PC-3 (cell line): ENCODE data around the gene DCAKD. TPM values are rescaled to one million over a fixed set of nuclear protein-coding genes. Genes with fewer than 3 reads are reported as not detected.
A peak's percentile ranks its signal among the peaks of the same experiment; 100 is the strongest.

Source experiments
- ATAC-seq: fragments of 200-7000 bp; cut with Tn5 transposase; 2 replicates; pipeline ENCODE4 v1.9.1; 2020; ENCODE audit warnings: mild to moderate bottlenecking, moderate library complexity
- BruUV-seq: library from RNA; stranded (reverse); fragments of 400-500 nt; replicated peaks from 2 replicates; lab custom pipeline; 2021; lab: Mats Ljungman, UMichigan
- CTCF ChIA-PET: fragments of 300-600 bp; sonication (Branson Sonifier 250); formaldehyde crosslinking; loops from one replicate; lab custom pipeline; 2022; ENCODE audit warnings: antibody characterized with exemption; lab: Charles Lee
- POLR2A ChIA-PET: fragments of 300-600 bp; sonication (Branson Sonifier 250); formaldehyde crosslinking; loops from one replicate; lab custom pipeline; 2022; ENCODE audit warnings: antibody characterized with exemption; ENCODE audit not compliant: unreplicated experiment; lab: Charles Lee
- DNase-seq: peaks from one replicate; pipeline ENCODE4 v3.0.0-alpha.2; 2015
- H2AFZ ChIP-seq: fragments of 300-600 bp; sonication (generic); 2 replicates; pipeline ENCODE4 v1.6.0; 2016; ENCODE audit warnings: antibody characterized with exemption, low read length
- H3F3A ChIP-seq: fragments of 300-600 bp; sonication (generic); one replicate; pipeline ENCODE4 v1.6.0; 2017; ENCODE audit warnings: antibody characterized with exemption, low read length, control low read depth, mild to moderate bottlenecking; ENCODE audit not compliant: unreplicated experiment
- H3K27ac ChIP-seq: fragments of 300-600 bp; sonication (generic); 2 replicates; pipeline ENCODE4 v1.5.1; 2016; ENCODE audit warnings: mild to moderate bottlenecking, low read length
- H3K27me3 ChIP-seq: fragments of 300-600 bp; sonication (generic); 2 replicates; pipeline ENCODE4 v1.6.1; 2016; ENCODE audit warnings: low read length, mixed read lengths
- H3K36me3 ChIP-seq: fragments of 300-600 bp; sonication (generic); 2 replicates; pipeline ENCODE4 v1.6.1; 2016; ENCODE audit warnings: low read depth, mixed run types, low read length, mixed read lengths
- H3K4me1 ChIP-seq: fragments of 300-600 bp; sonication (generic); 2 replicates; pipeline ENCODE4 v1.5.1; 2016; ENCODE audit warnings: low read length; ENCODE audit not compliant: insufficient read depth
- H3K4me2 ChIP-seq: fragments of 300-600 bp; sonication (generic); 2 replicates; pipeline ENCODE4 v1.6.0; 2016; ENCODE audit warnings: low read length
- H3K4me3 ChIP-seq: fragments of 300-600 bp; sonication (generic); 2 replicates; pipeline ENCODE4 v1.5.1; 2016; ENCODE audit warnings: mild to moderate bottlenecking, low read length, mixed read lengths
- H3K79me2 ChIP-seq: fragments of 300-600 bp; sonication (generic); 2 replicates; pipeline ENCODE4 v1.6.1; 2017; ENCODE audit warnings: low read length, mixed read lengths
- H3K9ac ChIP-seq: fragments of 300-600 bp; sonication (generic); 2 replicates; pipeline ENCODE4 v1.6.0; 2016; ENCODE audit warnings: mild to moderate bottlenecking, low read length
- H3K9me2 ChIP-seq: fragments of 300-600 bp; sonication (generic); replicated peaks from 2 replicates; pipeline ENCODE4 v1.6.1; 2016; ENCODE audit warnings: mixed run types, low read length, mixed read lengths
- H3K9me3 ChIP-seq: fragments of 300-600 bp; sonication (generic); 2 replicates; pipeline ENCODE4 v1.6.1; 2016; ENCODE audit warnings: low read length, mixed read lengths
- H4K20me1 ChIP-seq: fragments of 300-600 bp; sonication (generic); 2 replicates; pipeline ENCODE4 v1.6.1; 2016; ENCODE audit warnings: low read length, mixed read lengths
- EZH2 ChIP-seq: fragments of 300-600 bp; sonication (generic); IDR thresholded peaks from one replicate; pipeline ENCODE4 v1.6.1; 2017; ENCODE audit warnings: antibody characterized with exemption, mild to moderate bottlenecking, low read length; ENCODE audit not compliant: unreplicated experiment
- EZH2phosphoT487 ChIP-seq: fragments of 300-600 bp; sonication (generic); IDR thresholded peaks from 2 replicates; pipeline ENCODE4 v1.6.1; 2018; ENCODE audit warnings: mild to moderate bottlenecking, antibody characterized with exemption, low read length, borderline replicate concordance
- intact Hi-C: fragments of 100-400 bp; cut with micrococcal nuclease; formaldehyde crosslinking; loops from 2 replicates; pipeline ENCODE4 v1.9.0; 2023
- total RNA-seq: library from RNA; depleted of rRNA; stranded (reverse); fragments of >200 nt; gene quantifications from 2 replicates; pipeline ENCODE4 v1.2.3, GENCODE V29; 2014
- TF ChIP-seq, protein P1 (sequence below): fragments of 300-600 bp; sonication (generic); conservative IDR thresholded peaks from 2 replicates; pipeline ENCODE4 v1.5.1; 2017; ENCODE audit warnings: antibody characterized with exemption, low read depth, mild to moderate bottlenecking, low read length

DCAKD gene
- total RNA-seq, 1 experiment from 2014 or later: 56.2 TPM

DNA sequence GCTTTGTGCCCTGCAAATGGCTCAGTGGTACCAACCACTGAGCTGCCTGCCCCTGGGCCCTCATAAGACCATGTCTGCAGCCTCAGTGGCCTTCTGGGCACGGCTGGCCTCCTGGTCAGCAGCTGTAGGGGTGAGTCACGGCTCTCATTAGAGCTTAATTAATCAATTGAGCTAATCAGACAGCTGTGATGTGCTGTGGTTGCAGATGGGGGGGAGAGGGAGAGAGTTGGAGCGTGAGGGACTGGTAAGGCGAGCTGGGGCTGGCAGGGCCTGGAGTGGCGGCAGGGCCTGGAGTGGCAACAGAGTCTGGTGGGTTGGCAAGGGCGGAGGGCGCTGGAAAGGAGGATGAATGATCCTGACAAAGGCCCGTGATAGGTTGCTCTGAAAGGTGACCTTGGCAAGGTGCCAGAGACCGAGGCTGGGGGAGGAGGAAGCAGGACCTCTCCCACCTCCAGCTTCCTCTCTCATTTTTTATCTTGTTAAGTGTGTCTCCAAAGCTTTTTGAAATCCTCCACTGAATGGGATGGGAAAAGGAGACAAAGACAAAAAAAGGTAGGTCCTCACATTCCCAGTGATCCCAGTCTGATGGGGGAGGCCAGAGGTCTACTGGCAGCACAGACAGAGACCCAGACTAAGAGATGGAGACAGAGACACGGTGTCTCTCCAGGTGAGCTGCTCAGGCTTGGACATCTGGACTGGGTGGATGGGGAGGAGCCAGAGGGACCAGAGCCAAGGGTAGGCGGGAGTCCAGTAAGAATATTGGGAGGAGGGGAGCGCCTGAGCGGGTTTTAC, 41.6 kb downstream of the DCAKD start:
- ChIA-PET CTCF (interaction anchor here (0.5 kb wide), 1 partner anchor 24 kb away, joined by 7 read pairs; no protein-coding TSS in a partner anchor), POLR2A (no interaction called here)
- Histone ChIP-seq H4K20me1 (no peaks in the 10 kb centered on the region), H3K9ac (no peak overlapping the region), H3K4me1 (no peaks in the 10 kb centered on the region), H3K79me2 (no peaks in the 10 kb centered on the region), H3K4me2 (no peak overlapping the region), H3K9me2 (no peaks in the 10 kb centered on the region), H3K27me3 (no peaks in the 10 kb centered on the region), H3F3A (no peaks in the 10 kb centered on the region), H3K9me3 (no peaks in the 10 kb centered on the region), H3K27ac (no peak overlapping the region), H2AFZ (no peak overlapping the region), H3K36me3 (no peaks in the 10 kb centered on the region), H3K4me3 (no peak overlapping the region)
- ATAC-seq (no peak), DNase-seq (no peak)
- intact Hi-C loops: no loop called here
- TF ChIP-seq, protein P1, sequence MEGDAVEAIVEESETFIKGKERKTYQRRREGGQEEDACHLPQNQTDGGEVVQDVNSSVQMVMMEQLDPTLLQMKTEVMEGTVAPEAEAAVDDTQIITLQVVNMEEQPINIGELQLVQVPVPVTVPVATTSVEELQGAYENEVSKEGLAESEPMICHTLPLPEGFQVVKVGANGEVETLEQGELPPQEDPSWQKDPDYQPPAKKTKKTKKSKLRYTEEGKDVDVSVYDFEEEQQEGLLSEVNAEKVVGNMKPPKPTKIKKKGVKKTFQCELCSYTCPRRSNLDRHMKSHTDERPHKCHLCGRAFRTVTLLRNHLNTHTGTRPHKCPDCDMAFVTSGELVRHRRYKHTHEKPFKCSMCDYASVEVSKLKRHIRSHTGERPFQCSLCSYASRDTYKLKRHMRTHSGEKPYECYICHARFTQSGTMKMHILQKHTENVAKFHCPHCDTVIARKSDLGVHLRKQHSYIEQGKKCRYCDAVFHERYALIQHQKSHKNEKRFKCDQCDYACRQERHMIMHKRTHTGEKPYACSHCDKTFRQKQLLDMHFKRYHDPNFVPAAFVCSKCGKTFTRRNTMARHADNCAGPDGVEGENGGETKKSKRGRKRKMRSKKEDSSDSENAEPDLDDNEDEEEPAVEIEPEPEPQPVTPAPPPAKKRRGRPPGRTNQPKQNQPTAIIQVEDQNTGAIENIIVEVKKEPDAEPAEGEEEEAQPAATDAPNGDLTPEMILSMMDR: no peak
- TF ChIP-seq EZH2phosphoT487 (no peak), EZH2 (no peak)
- BruUV-seq: no TSS peak

DNA sequence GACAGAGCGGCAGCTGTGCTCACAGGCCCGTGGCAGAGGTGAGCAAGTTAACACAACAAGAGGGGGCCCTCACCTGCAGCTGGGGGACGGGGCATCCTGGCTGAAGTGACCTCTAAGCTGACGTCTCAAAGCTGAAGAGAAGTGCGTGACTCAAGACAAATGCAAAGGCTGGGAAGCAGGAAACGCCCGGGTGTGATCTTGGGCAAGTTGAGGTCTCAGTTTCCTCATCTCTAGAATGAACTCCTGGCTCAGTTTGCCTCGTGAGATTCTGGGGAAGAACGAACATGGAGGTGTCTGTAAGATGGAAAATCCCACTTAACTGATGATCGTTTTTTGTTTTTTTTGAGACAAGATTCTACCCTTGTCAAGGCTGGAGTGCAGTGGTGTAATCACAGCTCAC, 43.2 kb downstream of the DCAKD start:
- ATAC-seq (no peak), DNase-seq (no peak)
- Histone ChIP-seq H3K9ac (no peak overlapping the region), H4K20me1 (no peaks in the 10 kb centered on the region), H3F3A (no peaks in the 10 kb centered on the region), H2AFZ (no peak overlapping the region), H3K9me3 (no peaks in the 10 kb centered on the region), H3K4me1 (no peaks in the 10 kb centered on the region), H3K36me3 (no peaks in the 10 kb centered on the region), H3K79me2 (no peaks in the 10 kb centered on the region), H3K4me3 (no peak overlapping the region), H3K4me2 (no peak overlapping the region), H3K27ac (no peak overlapping the region), H3K27me3 (no peaks in the 10 kb centered on the region), H3K9me2 (no peaks in the 10 kb centered on the region)
- CTCF ChIA-PET: no interaction called here
- intact Hi-C loops: no loop called here
- TF ChIP-seq, protein P1: no peak
- TF ChIP-seq EZH2: no peak
- TF ChIP-seq EZH2phosphoT487: no peak
- BruUV-seq: no TSS peak
- POLR2A ChIA-PET: no interaction called here

DNA sequence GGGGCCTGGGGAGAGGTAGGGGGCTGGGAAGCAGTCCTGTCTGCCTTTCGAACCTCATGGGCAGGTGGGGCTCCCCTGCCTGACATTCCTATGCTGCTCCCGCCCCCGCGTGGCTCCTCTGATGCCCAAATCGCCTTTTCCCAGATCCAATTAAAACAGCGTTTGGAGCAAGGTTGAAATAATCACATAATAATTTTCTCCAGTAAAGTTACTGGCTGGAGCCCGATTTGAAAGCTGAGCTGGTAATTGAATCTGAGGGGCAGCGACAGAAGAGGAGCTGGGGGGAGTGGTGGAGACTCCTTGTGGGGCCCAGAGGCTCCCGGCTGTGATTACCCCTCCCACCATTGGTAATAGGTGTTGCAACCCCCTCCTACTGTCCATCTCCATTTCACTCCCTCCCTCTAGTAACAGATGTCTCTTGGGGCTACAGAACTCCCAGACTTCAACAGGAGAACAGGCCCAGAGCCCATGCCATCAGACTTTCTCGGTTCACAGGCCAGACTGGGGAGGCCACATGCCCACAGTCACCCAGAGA, 44.4 kb downstream of the DCAKD start:
- no TSS peak for BruUV-seq
- intact Hi-C loops: no loop called here
- H3K36me3 ChIP-seq: no peaks in the 10 kb centered on the region
- H2AFZ ChIP-seq: no peak overlapping the region
- no peak overlapping the region for H3K9ac ChIP-seq
- DNase-seq (no peak), ATAC-seq (0 out of 2 replicates have a peak, but pooled peaks have one; percentile 24)
- no peak overlapping the region for H3K4me3 ChIP-seq
- no peaks in the 10 kb centered on the region for H3K9me3 ChIP-seq
- H3K27me3 ChIP-seq: no peaks in the 10 kb centered on the region
- POLR2A ChIA-PET: interaction anchor here (0.7 kb wide), 1 partner anchor 724 kb away, joined by 5 read pairs; no protein-coding TSS in a partner anchor
- H3K4me2 ChIP-seq: no peak overlapping the region
- H4K20me1 ChIP-seq: no peaks in the 10 kb centered on the region
- no peaks in the 10 kb centered on the region for H3K4me1 ChIP-seq
- H3F3A ChIP-seq: no peaks in the 10 kb centered on the region
- TF ChIP-seq EZH2phosphoT487 (no peak), EZH2 (no peak)
- TF ChIP-seq, protein P1: 0 out of 2 replicates have a peak, but pooled peaks have one; percentile 17
- H3K9me2 ChIP-seq: no peaks in the 10 kb centered on the region
- no peak overlapping the region for H3K27ac ChIP-seq
- H3K79me2 ChIP-seq: no peaks in the 10 kb centered on the region
- CTCF ChIA-PET: no interaction called here
